GM12864 (cell line): ENCODE data around the gene TAGLN.

Experiments used
- DNase-seq: peaks from one replicate; pipeline ENCODE4 v3.0.0-alpha.2; 2011; ENCODE audit warnings: low read depth
- H3K4me3 ChIP-seq: 2 replicates; pipeline ENCODE4 v1.5.1; 2011; ENCODE audit warnings: mild to moderate bottlenecking, low read depth, low read length, control low read depth
- TF ChIP-seq, protein P1 (sequence below): IDR thresholded peaks from 2 replicates; pipeline ENCODE4 v1.5.1; 2011; ENCODE audit warnings: low read depth, mild to moderate bottlenecking, moderate library complexity, low read length, control low read depth, inconsistent platforms; ENCODE audit errors: missing control alignments

The TAGLN gene

GRCh38 chr11:117175781-117176180, 23.4 kb upstream of the TAGLN start:
- no peak for DNase-seq
- TF ChIP-seq, protein P1, sequence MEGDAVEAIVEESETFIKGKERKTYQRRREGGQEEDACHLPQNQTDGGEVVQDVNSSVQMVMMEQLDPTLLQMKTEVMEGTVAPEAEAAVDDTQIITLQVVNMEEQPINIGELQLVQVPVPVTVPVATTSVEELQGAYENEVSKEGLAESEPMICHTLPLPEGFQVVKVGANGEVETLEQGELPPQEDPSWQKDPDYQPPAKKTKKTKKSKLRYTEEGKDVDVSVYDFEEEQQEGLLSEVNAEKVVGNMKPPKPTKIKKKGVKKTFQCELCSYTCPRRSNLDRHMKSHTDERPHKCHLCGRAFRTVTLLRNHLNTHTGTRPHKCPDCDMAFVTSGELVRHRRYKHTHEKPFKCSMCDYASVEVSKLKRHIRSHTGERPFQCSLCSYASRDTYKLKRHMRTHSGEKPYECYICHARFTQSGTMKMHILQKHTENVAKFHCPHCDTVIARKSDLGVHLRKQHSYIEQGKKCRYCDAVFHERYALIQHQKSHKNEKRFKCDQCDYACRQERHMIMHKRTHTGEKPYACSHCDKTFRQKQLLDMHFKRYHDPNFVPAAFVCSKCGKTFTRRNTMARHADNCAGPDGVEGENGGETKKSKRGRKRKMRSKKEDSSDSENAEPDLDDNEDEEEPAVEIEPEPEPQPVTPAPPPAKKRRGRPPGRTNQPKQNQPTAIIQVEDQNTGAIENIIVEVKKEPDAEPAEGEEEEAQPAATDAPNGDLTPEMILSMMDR, result no peak
- H3K4me3 ChIP-seq, result no peak overlapping the region

DNA sequence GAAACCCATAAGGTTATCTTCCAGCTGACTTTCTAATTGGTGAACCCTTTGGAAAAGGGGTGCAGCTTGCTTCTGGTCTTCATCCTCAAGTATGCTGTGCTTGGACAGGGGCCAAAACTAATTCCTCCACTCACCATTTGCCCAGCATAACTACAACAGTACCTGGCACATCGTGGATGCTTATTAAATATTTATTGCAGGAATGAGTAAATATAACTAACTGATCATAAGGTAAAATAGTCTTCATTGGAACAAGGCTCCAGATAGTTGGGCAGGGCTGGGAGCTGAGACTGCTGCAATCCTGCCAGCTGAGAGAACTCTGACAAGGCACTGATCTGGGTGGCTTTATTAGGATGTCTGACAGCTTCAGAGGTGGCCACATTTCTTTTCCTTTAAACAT, 23.0 kb upstream of the TAGLN start:
- no peak overlapping the region for H3K4me3 ChIP-seq
- TF ChIP-seq, protein P1, result no peak
- DNase-seq, result no peak

DNA sequence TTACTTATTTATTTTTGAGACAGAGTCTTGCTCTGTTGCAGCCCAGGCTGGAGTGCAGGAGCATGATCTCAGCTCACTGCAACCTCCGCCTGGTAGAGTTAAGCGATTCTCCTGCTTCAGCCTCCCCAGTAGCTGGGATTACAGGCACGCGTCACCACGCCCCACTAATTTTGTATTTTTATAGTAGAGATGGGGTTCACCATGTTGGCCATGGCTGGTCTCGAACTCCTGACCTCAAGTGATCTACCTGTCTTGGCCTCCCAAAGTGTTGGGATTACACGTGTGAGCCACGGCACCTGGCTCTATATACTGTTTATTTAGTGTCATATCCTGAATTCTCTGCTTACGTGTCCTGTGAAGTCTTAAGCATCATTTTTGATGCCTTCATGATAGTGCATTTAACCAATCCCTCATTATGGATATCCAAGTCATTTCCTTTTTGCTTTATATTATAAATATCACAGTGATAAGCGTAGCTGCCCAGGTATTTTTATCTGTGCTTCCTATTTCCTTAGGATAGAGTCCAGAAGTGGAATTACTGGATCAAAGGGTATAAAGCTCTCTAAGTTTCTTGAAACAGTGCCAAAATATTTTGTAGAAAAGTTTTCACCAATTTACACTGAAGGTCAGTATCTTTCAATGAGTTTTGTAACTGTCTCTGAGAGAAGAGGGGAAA, 21.5 kb upstream of the TAGLN start:
- TF ChIP-seq, protein P1, result no peak
- DNase-seq, result no peak
- peak overlapping the region; percentile 82 for H3K4me3 ChIP-seq

GRCh38 chr11:117178210-117179034, 20.7 kb upstream of the TAGLN start, which contains the start of gene SIDT2:
Gene SIDT2 (plus strand): TSS chr11:117178743. CDS start chr11:117179264, 521 bp downstream.
- TF ChIP-seq, protein P1, result no peak
- DNase-seq, result peak; percentile 61
- H3K4me3 ChIP-seq, result peak within 1 kb of the TSS; percentile 82

GRCh38 chr11:117179048-117179999, 19.8 kb upstream of the TAGLN start:
- TF ChIP-seq, protein P1, result no peak
- H3K4me3 ChIP-seq, result peak overlapping the region; percentile 82
- no peak for DNase-seq

DNA sequence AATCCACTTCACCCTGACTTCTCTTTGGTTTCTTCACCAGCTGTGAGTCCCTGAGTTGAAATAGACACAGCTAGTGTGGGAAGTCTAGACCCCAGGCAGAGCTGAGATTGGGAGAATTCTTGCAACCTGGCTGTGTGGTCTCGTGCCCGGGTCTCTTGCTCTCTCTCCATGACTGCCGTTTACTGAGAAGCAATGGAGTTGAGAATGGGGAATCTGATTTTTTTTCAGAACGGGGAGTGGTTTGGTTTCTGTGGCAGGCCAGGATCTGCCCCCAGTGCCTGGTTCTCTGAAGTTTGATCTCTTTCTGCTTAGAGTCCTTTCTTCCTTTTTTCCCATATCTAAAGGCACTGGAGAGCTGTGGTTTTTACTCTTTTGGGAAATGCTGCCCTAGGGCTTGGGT, 19.1 kb upstream of the TAGLN start:
- H3K4me3 ChIP-seq, result peak overlapping the region; percentile 82
- TF ChIP-seq, protein P1, result no peak
- no peak for DNase-seq
